Activated naive CD4-positive, alpha-beta T cell treated with Interleukin-2 at 50 U/mL for 16 hours (primary cell): ENCODE data around the gene CIPC.

Experiments
- DNase-seq: peaks from one replicate; pipeline ENCODE4 v3.0.0-alpha.2; 2020

Gene CIPC

DNA sequence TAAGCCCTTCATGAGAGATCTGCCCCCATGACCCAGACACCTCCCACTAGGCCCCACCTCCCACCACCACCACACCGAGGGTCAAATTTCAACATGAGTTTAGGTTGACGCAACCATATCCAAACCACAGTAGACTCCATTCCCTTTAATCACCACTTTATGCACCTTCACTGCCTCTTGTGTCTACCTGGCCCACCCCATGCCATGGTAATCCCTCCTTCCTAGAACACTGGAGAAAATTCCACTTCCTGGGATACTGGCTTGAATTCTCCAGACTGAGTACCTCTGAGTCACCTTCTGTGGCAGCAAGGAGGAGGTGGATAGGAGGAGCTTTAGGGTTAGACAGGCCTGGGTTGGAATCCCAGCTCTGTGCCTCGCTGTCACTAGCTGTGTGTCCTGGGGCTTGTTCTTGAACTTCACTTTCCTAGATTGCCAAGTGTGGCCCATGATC is 26.1 kb upstream of the CIPC start:
- no peak for DNase-seq

GRCh38 chr14:77074969-77075368 is 23.1 kb upstream of the CIPC start:
- no peak for DNase-seq

- DNase-seq, result no peak
Measured at GRCh38 chr14:77076113-77076631, 21.9 kb upstream of the CIPC start.

DNA sequence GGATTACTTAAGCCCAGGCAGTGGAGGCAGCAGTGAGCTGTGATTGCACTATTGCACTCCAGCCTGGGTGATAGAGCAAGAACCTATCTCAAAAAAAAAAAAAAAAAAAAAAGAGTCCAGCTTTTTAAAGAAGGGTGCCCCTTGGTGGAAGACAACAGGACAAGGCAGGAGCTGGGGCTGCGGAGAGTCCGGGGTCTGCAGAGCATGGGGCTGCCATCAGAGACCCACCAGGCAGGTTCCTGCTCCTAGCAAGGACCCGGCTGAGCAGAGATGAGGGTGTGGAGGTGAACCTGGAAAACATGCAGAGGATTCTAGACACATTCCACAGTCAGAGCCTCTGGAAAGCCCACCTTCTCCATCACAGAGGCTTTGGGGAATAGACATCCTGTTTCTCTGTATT is 21.0 kb upstream of the CIPC start:
- no peak for DNase-seq

DNA sequence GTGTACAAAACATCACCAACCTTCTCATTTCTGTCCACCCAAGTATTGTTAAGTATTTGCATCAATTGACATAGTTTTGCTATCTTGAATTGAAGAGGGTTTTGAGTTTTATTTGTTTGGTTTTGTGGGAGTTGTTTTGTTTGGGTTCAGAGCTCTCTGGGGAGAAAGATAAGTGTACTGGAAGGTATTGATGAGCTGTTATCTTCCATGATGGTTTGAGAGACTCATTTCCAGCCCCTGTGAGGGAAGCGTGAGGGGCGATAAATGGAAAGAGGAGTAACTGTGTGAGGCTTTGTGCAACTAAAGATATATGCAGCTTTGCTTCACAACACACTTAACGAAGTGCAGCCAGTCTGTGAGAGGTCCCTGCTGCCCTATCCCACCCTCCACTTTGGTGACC is 15.7 kb upstream of the CIPC start:
- DNase-seq, result no peak

DNA sequence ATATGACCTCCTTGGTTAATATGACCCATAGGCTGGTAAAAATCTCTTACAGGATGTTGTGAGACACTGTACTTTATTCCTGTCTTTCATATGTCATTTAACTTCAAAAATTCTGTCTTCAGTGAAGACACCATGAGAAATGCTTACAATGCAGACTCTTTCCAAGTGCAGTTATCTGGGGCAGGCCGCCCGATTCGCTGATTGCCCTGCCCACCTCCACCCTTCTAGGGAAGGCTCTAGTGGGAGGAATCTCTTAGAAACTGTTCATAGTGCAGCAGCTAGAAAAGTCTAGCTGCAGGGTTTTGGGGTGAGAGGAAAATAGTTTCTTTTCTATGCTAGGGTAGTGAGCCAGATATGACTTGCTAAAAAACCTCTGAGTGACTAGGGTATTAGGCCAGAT is 15.0 kb upstream of the CIPC start:
- no peak for DNase-seq

GRCh38 chr14:77084985-77085384 is 13.1 kb upstream of the CIPC start:
- no peak for DNase-seq

- DNase-seq, result no peak
Measured at GRCh38 chr14:77085538-77085937, 12.5 kb upstream of the CIPC start.

GRCh38 chr14:77086017-77086727 is 11.9 kb upstream of the CIPC start:
- DNase-seq, result no peak

GRCh38 chr14:77086951-77087350 is 11.1 kb upstream of the CIPC start:
- DNase-seq, result no peak

- DNase-seq, result no peak
Measured at GRCh38 chr14:77087631-77088030, 10.4 kb upstream of the CIPC start.

- DNase-seq, result no peak
Measured at GRCh38 chr14:77088219-77088618, 9.8 kb upstream of the CIPC start.

DNA sequence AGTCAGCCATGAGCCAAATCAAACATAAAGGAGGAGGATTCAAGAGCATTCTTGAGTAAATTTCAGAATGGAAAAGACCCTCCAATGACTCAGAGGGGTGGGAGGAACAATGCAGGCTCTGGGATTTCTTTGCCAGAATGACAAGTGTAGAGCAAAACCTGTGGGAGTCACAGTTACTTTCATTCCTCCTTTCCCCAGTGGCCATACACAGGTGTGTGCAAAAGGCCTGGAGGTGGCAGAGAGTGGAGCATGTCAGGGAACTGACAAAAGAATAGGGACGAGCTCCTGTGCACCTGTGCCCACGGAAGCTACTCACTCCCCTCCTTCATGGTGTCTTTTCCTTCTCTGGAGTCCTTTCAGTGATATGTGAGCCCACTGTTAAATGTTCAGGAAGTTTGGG is 9.4 kb upstream of the CIPC start:
- DNase-seq, result no peak

- no peak for DNase-seq
Measured at GRCh38 chr14:77091518-77091917, 6.5 kb upstream of the CIPC start.

- DNase-seq, result no peak
Measured at GRCh38 chr14:77092676-77093075, 5.4 kb upstream of the CIPC start.

DNA sequence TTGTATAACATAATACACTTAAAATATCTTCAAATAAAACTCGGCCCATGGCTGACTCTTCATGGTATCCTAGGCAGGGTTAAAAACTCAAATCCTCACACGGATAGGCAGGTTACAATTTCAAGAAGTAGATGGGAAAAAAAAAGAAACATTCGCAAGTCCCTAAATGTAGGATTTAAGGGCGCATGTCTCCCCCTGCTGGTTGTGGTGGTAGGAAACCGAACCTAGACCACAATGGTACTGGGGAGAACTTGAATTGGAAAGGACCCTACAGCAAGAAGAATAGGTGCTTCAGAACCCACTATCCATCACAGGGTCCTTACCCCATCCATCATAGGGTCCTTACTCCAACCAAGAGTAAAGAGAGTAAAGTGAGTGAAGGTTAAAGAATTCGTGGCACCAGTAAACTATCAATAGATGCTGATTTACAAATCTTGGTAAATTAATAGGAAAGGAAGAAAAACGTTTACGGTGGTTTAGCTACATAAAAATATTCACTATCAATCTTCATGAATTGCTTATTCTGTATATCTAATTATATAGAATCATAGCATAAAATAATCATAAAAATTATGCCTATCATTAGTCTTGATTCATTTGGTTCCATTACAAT is 3.3 kb upstream of the CIPC start:
- peak; percentile 78 for DNase-seq

DNA sequence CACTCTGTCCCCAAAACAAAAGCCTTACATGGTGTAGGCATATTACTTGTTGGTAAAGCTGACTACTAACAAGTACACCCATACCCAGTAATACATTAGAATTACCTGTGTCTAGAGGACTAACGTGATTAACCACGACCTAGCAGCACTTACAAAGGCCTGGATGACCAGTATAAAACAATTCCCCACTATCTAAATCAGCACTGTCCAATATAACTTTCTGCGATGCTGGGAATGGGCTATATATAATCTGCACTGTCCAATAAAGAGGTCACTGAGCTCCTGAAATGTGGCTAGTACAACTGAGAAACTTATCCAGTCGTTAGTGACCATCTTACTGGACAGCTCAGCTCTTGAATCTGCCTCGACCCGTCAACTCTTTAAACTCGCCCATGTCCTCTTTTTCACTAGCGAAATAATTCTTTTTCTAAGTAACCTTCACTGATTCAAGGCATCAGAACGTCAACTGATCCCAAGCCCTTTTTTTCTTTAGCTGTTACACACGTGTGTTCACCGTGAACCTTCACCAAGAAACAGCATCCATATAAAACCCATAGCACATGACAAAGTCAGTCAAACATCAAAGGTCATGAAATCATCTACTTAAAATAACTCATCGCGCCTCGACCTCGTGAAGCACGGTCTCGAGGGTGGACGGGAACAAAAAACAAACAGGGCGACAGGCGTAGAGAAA is 905 bp upstream of the CIPC start:
- no peak for DNase-seq

- DNase-seq, result no peak
Measured at GRCh38 chr14:77098529-77099353, 683 bp downstream of the CIPC start.

GRCh38 chr14:77099425-77100167 is 1.5 kb downstream of the CIPC start:
- DNase-seq, result no peak

DNA sequence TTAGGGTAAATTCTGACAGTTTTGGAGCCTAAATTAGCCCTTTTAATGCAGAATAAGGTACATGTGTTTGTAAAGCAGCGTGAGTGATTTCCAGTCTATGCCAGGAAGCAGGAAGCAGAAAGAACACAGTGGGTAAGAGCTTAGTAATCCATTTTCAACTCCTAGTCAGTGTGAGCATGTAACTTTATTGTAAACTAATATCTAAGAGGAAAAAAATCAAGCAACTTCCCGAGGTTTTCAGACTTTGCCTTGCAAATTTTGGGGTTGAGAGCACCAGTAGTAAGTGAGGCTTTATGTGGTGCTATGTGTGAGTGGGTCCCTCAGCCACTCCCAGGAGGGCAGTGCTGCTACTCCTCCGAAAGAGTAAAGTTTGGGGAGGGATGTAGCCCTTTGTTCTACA is 2.9 kb downstream of the CIPC start:
- DNase-seq, result no peak

GRCh38 chr14:77102154-77102553 is 4.1 kb downstream of the CIPC start:
- no peak for DNase-seq

GRCh38 chr14:77103475-77103874 is 5.4 kb downstream of the CIPC start:
- DNase-seq, result no peak
